AG09309 (cell line): ENCODE results near the gene RASGRF1.

Experiments used
- DNase-seq: peaks from one replicate; pipeline ENCODE4 v3.0.0-alpha.2; 2010; ENCODE audit warnings: low read depth
- H3K4me3 ChIP-seq: 2 replicates; pipeline ENCODE4 v1.5.1; 2011; ENCODE audit warnings: mild to moderate bottlenecking, low read depth, low read length, moderate library complexity; ENCODE audit not compliant: control insufficient read depth
- CTCF ChIP-seq: IDR thresholded peaks from 2 replicates; pipeline ENCODE4 v1.5.1; 2011; ENCODE audit warnings: mild to moderate bottlenecking, low read depth, low read length, inconsistent platforms; ENCODE audit not compliant: insufficient read depth, control insufficient read depth; ENCODE audit errors: missing control alignments

Gene RASGRF1

GRCh38 chr15:78927077-78927790 lies 163.3 kb downstream of the RASGRF1 start:
- H3K4me3 ChIP-seq: no peak overlapping the region
- no peak for DNase-seq

GRCh38 chr15:78925956-78926743 lies 164.4 kb downstream of the RASGRF1 start:
- DNase-seq: no peak
- H3K4me3 ChIP-seq: no peak overlapping the region
- TF ChIP-seq CTCF: no peak

More at GRCh38 chr15:78927077-78927790, 163.3 kb downstream of the RASGRF1 start:
- TF ChIP-seq CTCF: no peak

GRCh38 chr15:78925076-78925624 lies 165.4 kb downstream of the RASGRF1 start:
- DNase-seq: no peak
- H3K4me3 ChIP-seq: no peak overlapping the region
- TF ChIP-seq CTCF: no peak

GRCh38 chr15:78923480-78924360 lies 166.9 kb downstream of the RASGRF1 start:
- TF ChIP-seq CTCF: no peak
- no peak overlapping the region for H3K4me3 ChIP-seq
- no peak for DNase-seq

GRCh38 chr15:78923015-78923414 lies 167.6 kb downstream of the RASGRF1 start:
- H3K4me3 ChIP-seq: no peak overlapping the region
- TF ChIP-seq CTCF: no peak
- DNase-seq: no peak

- no peak for TF ChIP-seq CTCF
- DNase-seq: no peak
- H3K4me3 ChIP-seq: no peak overlapping the region
Measured at GRCh38 chr15:78922527-78922926, 168.1 kb downstream of the RASGRF1 start.
